B cell (primary cell): ENCODE measurements around the gene GULP1. TPM values are rescaled to one million over a fixed set of nuclear protein-coding genes. Genes with fewer than 3 reads are reported as not detected.

Experiments
- ATAC-seq: fragments of 200-7000 bp; cut with Tn5 transposase; one replicate; pipeline ENCODE4 v1.10.0; 2021; ENCODE audit warnings: low read depth, mild to moderate bottlenecking, moderate number of reproducible peaks, moderate library complexity
- CTCF ChIA-PET: fragments of 350-600 bp; sonication (Branson Sonifier 250); formaldehyde crosslinking; loops from one replicate; lab custom pipeline; 2021; ENCODE audit warnings: antibody characterized with exemption, inconsistent platforms; lab: Charles Lee
- POLR2A ChIA-PET: fragments of 350-600 bp; sonication (Branson Sonifier 250); formaldehyde crosslinking; loops from one replicate; lab custom pipeline; 2021; ENCODE audit warnings: antibody characterized with exemption; lab: Charles Lee
- DNase-seq: peaks from one replicate; pipeline ENCODE4 v3.0.0; 2013
- H2AFZ ChIP-seq: 2 replicates; pipeline ENCODE4 v1.6.1; 2012; ENCODE audit warnings: mild to moderate bottlenecking, low read depth, low read length; ENCODE audit not compliant: insufficient read depth, poor library complexity, severe bottlenecking
- H3K27ac ChIP-seq, 2 donors: 1 replicate in 1 of 2; 2 replicates in 1 of 2; pipeline ENCODE4 v1.5.1; 2012 to 2013; ENCODE audit warnings: low read length in 2 of 2, mild to moderate bottlenecking in 2 of 2, moderate library complexity in 1 of 2
- H3K27me3 ChIP-seq, 4 experiments: fragments of 200-600 bp in 1 of 4; sonication (generic) in 1 of 4; replicated peaks in 1 of 4; 1 replicate in 2 of 4; 2 replicates in 2 of 4; pipeline versions ENCODE4 v1.6.1 to v1.7.0; 2013 to 2016; ENCODE audit warnings: low read length in 3 of 4, mild to moderate bottlenecking in 2 of 4, mixed read lengths in 1 of 4, moderate library complexity in 1 of 4; ENCODE audit not compliant: insufficient read depth in 4 of 4, control insufficient read depth in 3 of 4; ENCODE audit errors: control extremely low read depth in 1 of 4
- H3K36me3 ChIP-seq, 2 experiments: replicated peaks in 1 of 2; 1 replicate in 1 of 2; 2 replicates in 1 of 2; pipeline versions ENCODE4 v1.6.1 to v1.7.1; 2013; ENCODE audit warnings: low read length in 1 of 2; ENCODE audit not compliant: insufficient read depth in 2 of 2, control insufficient read depth in 1 of 2; ENCODE audit errors: control extremely low read depth in 1 of 2, extremely low read depth in 1 of 2
- H3K4me1 ChIP-seq, 2 donors: fragments of 200-600 bp in 1 of 2; sonication (generic) in 1 of 2; 1 replicate in 1 of 2; 2 replicates in 1 of 2; pipeline versions ENCODE4 v1.5.1 to v1.6.1; 2013 to 2017; ENCODE audit warnings: low read length in 2 of 2; ENCODE audit not compliant: control insufficient read depth in 2 of 2, insufficient read depth in 2 of 2
- H3K4me2 ChIP-seq: replicated peaks from 2 replicates; pipeline ENCODE3; 2012; ENCODE audit warnings: mild to moderate bottlenecking, low read depth, low read length; ENCODE audit not compliant: poor library complexity, severe bottlenecking
- H3K4me3 ChIP-seq, 5 experiments: fragments of 200-600 bp in 1 of 5; sonication (generic) in 1 of 5; 1 replicate in 3 of 5; 2 replicates in 2 of 5; pipeline versions ENCODE4 v1.5.1 to v1.7.0; 2011 to 2016; ENCODE audit warnings: low read length in 4 of 5, mild to moderate bottlenecking in 4 of 5, low read depth in 2 of 5, control low read depth in 1 of 5, moderate library complexity in 1 of 5; ENCODE audit not compliant: insufficient read depth in 1 of 5; ENCODE audit errors: control extremely low read depth in 1 of 5, extremely low read depth in 1 of 5
- H3K79me2 ChIP-seq: fragments of 200-600 bp; sonication (generic); one replicate; pipeline ENCODE4 v1.6.0; 2016; ENCODE audit warnings: low read length; ENCODE audit not compliant: control insufficient read depth, insufficient read depth
- H3K9ac ChIP-seq: fragments of 200-600 bp; sonication (generic); 2 replicates; pipeline ENCODE4 v1.6.1; 2017; ENCODE audit warnings: mild to moderate bottlenecking, low read length, moderate library complexity
- H3K9me3 ChIP-seq, 3 donors: one replicate each; pipeline versions ENCODE4 v1.6.1 to v1.7.1; 2013; ENCODE audit warnings: low read length in 2 of 3; ENCODE audit not compliant: control insufficient read depth in 2 of 3, insufficient read depth in 1 of 3; ENCODE audit errors: control extremely low read depth in 1 of 3
- H4K20me1 ChIP-seq: 2 replicates; pipeline ENCODE4 v1.6.0; 2012; ENCODE audit warnings: mild to moderate bottlenecking, low read length; ENCODE audit not compliant: insufficient read depth, control insufficient read depth, poor library complexity, severe bottlenecking
- H3K27ac Mint-ChIP-seq: one replicate; pipeline ENCODE4 v1.8.0; 2021; ENCODE audit warnings: mixed read lengths
- H3K27me3 Mint-ChIP-seq: one replicate; pipeline ENCODE4 v1.8.0; 2021; ENCODE audit warnings: mixed read lengths
- H3K4me1 Mint-ChIP-seq: one replicate; pipeline ENCODE4 v1.8.0; 2021; ENCODE audit warnings: mixed read lengths
- H3K4me3 Mint-ChIP-seq: one replicate; pipeline ENCODE4 v1.8.0; 2021; ENCODE audit warnings: mixed read lengths
- H3K9me3 Mint-ChIP-seq: one replicate; pipeline ENCODE4 v1.8.0; 2022; ENCODE audit warnings: mixed read lengths; ENCODE audit not compliant: insufficient read depth
- EZH2 ChIP-seq: IDR thresholded peaks from 2 replicates; pipeline ENCODE4 v1.6.1; 2012; ENCODE audit warnings: borderline replicate concordance, low read depth, mild to moderate bottlenecking, moderate library complexity, low read length; ENCODE audit not compliant: insufficient read depth, poor library complexity, severe bottlenecking
- WGBS: methylation state at CpG from one replicate; pipeline ENCODE4 v1.1.5; 2013; ENCODE audit warnings: missing lambda C conversion rate; ENCODE audit not compliant: insufficient coverage; 5-methylcytosine and 5-hydroxymethylcytosine counted together
- intact Hi-C: fragments of 100-400 bp; cut with micrococcal nuclease; formaldehyde crosslinking; loops from one replicate; pipeline ENCODE4 v1.10.0; 2022
- polyA plus RNA-seq: library from polyadenylated mRNA; depleted of rRNA; stranded (reverse); fragments of >200 nt; gene quantifications from 2 replicates; pipeline ENCODE4 v1.2.3, GENCODE V29; 2012
- total RNA-seq, 2 donors: library from RNA; stranded (reverse); fragments of 120-200 nt in 1 of 2; gene quantifications; 1 replicate in 1 of 2; 2 replicates in 1 of 2; pipeline versions ENCODE4 v1.2.3 to v1.2.4, GENCODE V29; 2013 to 2022
- TF ChIP-seq, protein P1 (sequence below): fragments of 200-600 bp; IDR thresholded peaks from one replicate; pipeline ENCODE4 v1.8.0; 2022; ENCODE audit warnings: antibody characterized with exemption, mild to moderate bottlenecking

The GULP1 gene
- total and polyA plus RNA-seq, 2 donors (not counting 1 experiment from before 2014, with no cell fraction given): not detected

DNA sequence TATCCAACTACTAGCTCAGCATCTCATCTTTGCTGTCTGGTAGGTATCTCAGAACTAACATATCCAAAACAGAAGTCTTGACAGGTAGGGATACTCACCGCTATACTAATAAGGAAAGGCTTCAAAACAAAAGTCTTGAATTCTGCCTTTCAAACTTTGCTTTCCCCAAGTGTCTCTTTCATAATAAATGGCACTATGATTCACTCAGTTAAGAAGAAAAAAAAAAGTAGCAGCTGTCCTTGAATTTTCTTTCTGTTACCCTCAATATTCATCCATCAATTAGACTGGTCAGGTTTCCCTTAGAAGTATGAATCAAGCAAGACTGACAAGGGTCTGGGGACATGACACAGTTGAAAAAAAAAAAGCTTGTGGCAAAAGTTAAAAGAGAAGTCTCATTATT lies 175.1 kb downstream of the GULP1 start:
- Mint-ChIP-seq H3K4me1 (no peaks in the 10 kb centered on the region), H3K9me3 (no peaks in the 10 kb centered on the region), H3K4me3 (no peak overlapping the region), H3K27ac (no peak overlapping the region), H3K27me3 (no peaks in the 10 kb centered on the region)
- H2AFZ ChIP-seq: no peak overlapping the region
- CTCF ChIA-PET: no interaction called here
- ATAC-seq (no peak), DNase-seq (no peak)
- no peaks in the 10 kb centered on the region for H3K79me2 ChIP-seq
- no peak overlapping the region for H3K4me2 ChIP-seq
- H3K4me3 ChIP-seq: no peak overlapping the region
- H3K9me3 ChIP-seq: peaks cover 0 to 5% (median 0%) of the 10 kb centered on the region in 3 donors
- no peaks in the 10 kb centered on the region for H3K4me1 ChIP-seq
- H3K27ac ChIP-seq: no peak overlapping the region
- POLR2A ChIA-PET: no interaction called here
- H3K36me3 ChIP-seq: no peaks in the 10 kb centered on the region
- H4K20me1 ChIP-seq: no peaks in the 10 kb centered on the region
- H3K9ac ChIP-seq: no peak overlapping the region
- H3K27me3 ChIP-seq: no peaks in the 10 kb centered on the region
- intact Hi-C loops: no loop called here
- WGBS: no CpG with 5 or more reads among the region's 1 CpG
- TF ChIP-seq EZH2: no peak
- TF ChIP-seq, protein P1, sequence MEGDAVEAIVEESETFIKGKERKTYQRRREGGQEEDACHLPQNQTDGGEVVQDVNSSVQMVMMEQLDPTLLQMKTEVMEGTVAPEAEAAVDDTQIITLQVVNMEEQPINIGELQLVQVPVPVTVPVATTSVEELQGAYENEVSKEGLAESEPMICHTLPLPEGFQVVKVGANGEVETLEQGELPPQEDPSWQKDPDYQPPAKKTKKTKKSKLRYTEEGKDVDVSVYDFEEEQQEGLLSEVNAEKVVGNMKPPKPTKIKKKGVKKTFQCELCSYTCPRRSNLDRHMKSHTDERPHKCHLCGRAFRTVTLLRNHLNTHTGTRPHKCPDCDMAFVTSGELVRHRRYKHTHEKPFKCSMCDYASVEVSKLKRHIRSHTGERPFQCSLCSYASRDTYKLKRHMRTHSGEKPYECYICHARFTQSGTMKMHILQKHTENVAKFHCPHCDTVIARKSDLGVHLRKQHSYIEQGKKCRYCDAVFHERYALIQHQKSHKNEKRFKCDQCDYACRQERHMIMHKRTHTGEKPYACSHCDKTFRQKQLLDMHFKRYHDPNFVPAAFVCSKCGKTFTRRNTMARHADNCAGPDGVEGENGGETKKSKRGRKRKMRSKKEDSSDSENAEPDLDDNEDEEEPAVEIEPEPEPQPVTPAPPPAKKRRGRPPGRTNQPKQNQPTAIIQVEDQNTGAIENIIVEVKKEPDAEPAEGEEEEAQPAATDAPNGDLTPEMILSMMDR: no peak

DNA sequence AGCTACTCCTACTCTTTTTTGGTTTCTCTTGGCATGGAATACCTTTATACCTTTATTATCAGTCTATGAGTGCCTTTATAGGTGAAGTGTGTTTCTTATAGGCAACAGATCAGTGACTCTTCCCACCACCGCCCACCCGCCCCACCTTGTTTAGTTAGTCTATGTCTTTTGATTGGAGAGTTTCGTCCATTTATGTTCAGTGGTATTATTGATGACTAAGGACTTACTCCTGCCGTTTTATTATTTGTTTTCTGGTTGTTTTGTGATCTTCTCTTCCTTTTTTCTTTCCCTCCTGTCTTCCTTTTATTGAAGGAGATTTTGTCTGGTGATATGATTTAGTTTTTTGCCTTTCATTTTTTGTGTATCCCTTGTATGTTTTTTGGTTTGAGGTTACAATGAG lies 179.5 kb downstream of the GULP1 start:
- no peak for TF ChIP-seq EZH2
- TF ChIP-seq, protein P1: no peak
- no peak overlapping the region for H3K4me3 ChIP-seq
- Mint-ChIP-seq H3K9me3 (no peaks in the 10 kb centered on the region), H3K27ac (no peak overlapping the region), H3K4me3 (no peak overlapping the region), H3K27me3 (no peaks in the 10 kb centered on the region), H3K4me1 (no peaks in the 10 kb centered on the region)
- H3K27ac ChIP-seq: no peak overlapping the region
- no peak overlapping the region for H3K9ac ChIP-seq
- ChIA-PET CTCF (no interaction called here), POLR2A (no interaction called here)
- intact Hi-C loops: no loop called here
- WGBS: no CpG with 5 or more reads among the region's 4 CpGs
- no peaks in the 10 kb centered on the region for H3K36me3 ChIP-seq
- peaks cover 0 to 4% (median 0%) of the 10 kb centered on the region in 3 donors for H3K9me3 ChIP-seq
- H4K20me1 ChIP-seq: no peaks in the 10 kb centered on the region
- H3K4me2 ChIP-seq: no peak overlapping the region
- no peaks in the 10 kb centered on the region for H3K79me2 ChIP-seq
- ATAC-seq (no peak), DNase-seq (no peak)
- no peak overlapping the region for H2AFZ ChIP-seq
- H3K4me1 ChIP-seq: no peaks in the 10 kb centered on the region
- H3K27me3 ChIP-seq: no peaks in the 10 kb centered on the region
